SU-DHL-6 (cell line): ENCODE results near the gene MAPK12.

Source experiments
- H2AFZ ChIP-seq: fragments of 200-600 bp; sonication (generic); 2 replicates; pipeline ENCODE4 v1.6.1; 2014; ENCODE audit warnings: low read depth, mild to moderate bottlenecking, moderate library complexity, mixed read lengths, antibody characterized with exemption, low read length; ENCODE audit not compliant: severe bottlenecking
- H3F3A ChIP-seq: fragments of 200-600 bp; shearing (Covaris generic); 2 replicates; pipeline ENCODE4 v1.6.0; 2016; ENCODE audit warnings: antibody characterized with exemption, mild to moderate bottlenecking; ENCODE audit not compliant: insufficient read depth
- H3K27ac ChIP-seq: fragments of 200-600 bp; sonication (generic); 2 replicates; pipeline ENCODE4 v1.5.1; 2016; ENCODE audit warnings: low read depth, mild to moderate bottlenecking, low read length, moderate library complexity, mixed read lengths
- H3K27me3 ChIP-seq: fragments of 200-600 bp; sonication (generic), shearing (Covaris generic); 2 replicates; pipeline ENCODE4 v1.6.0; 2014; ENCODE audit warnings: mild to moderate bottlenecking, low read length
- H3K36me3 ChIP-seq: fragments of 200-600 bp; sonication (generic); 2 replicates; pipeline ENCODE4 v1.6.1; 2014; ENCODE audit warnings: mild to moderate bottlenecking, low read length, mixed read lengths
- H3K4me2 ChIP-seq: fragments of 300-600, 200-600 bp; shearing (Covaris generic), sonication (generic); 2 replicates; pipeline ENCODE4 v1.6.0; 2014; ENCODE audit warnings: low read length, low read depth, mild to moderate bottlenecking; ENCODE audit not compliant: poor library complexity, severe bottlenecking
- H3K4me3 ChIP-seq: fragments of 200-600 bp; sonication (generic); 2 replicates; pipeline ENCODE4 v1.5.1; 2014; ENCODE audit warnings: antibody characterized with exemption, low read length, mild to moderate bottlenecking, mixed read lengths; ENCODE audit not compliant: insufficient read depth, poor library complexity, severe bottlenecking
- H3K79me2 ChIP-seq: fragments of 200-600 bp; sonication (generic); 2 replicates; pipeline ENCODE4 v1.6.1; 2014; ENCODE audit warnings: mild to moderate bottlenecking, low read length, moderate library complexity; ENCODE audit not compliant: insufficient read depth
- H3K9ac ChIP-seq: fragments of 200-600 bp; sonication (generic); 2 replicates; pipeline ENCODE4 v1.7.0; 2014; ENCODE audit warnings: mild to moderate bottlenecking, low read length
- H3K9me2 ChIP-seq: fragments of 200-600 bp; sonication (generic); replicated peaks from 2 replicates; pipeline ENCODE4 v1.6.1; 2014; ENCODE audit warnings: low read length; ENCODE audit not compliant: insufficient read depth
- H3K9me3 ChIP-seq: fragments of 200-600 bp; sonication (generic); 2 replicates; pipeline ENCODE4 v1.6.1; 2014; ENCODE audit warnings: low read length, mixed read lengths; ENCODE audit not compliant: insufficient read depth
- H4K20me1 ChIP-seq: fragments of 200-600 bp; sonication (generic); 2 replicates; pipeline ENCODE4 v1.6.1; 2014; ENCODE audit warnings: low read depth, mild to moderate bottlenecking, antibody characterized with exemption, low read length, moderate library complexity, mixed read lengths
- CTCF ChIP-seq: fragments of 200-600 bp; sonication (generic); IDR thresholded peaks from one replicate; pipeline ENCODE4 v1.5.1; 2017; ENCODE audit warnings: antibody characterized with exemption, mild to moderate bottlenecking, low read length, moderate library complexity; ENCODE audit not compliant: insufficient read depth, poor library complexity, severe bottlenecking
- EZH2phosphoT487 ChIP-seq: fragments of 200-600 bp; sonication (generic), shearing (Covaris generic); conservative IDR thresholded peaks from 2 replicates; pipeline ENCODE4 v1.6.1; 2018; ENCODE audit warnings: mild to moderate bottlenecking, antibody characterized with exemption, low read length, moderate library complexity, mixed read lengths

MAPK12 gene

GRCh38 chr22:50277761-50278160, 16.3 kb upstream of the MAPK12 start:
- no peak overlapping the region for H3K9ac ChIP-seq
- H3K27me3 ChIP-seq, result no peaks in the 10 kb centered on the region
- H3K4me3 ChIP-seq, result no peak overlapping the region
- no peak overlapping the region for H3K4me2 ChIP-seq
- H3K9me3 ChIP-seq, result no peaks in the 10 kb centered on the region
- no peaks in the 10 kb centered on the region for H3K9me2 ChIP-seq
- TF ChIP-seq CTCF (no peak), EZH2phosphoT487 (no peak)
- H3K27ac ChIP-seq, result no peak overlapping the region
- H3K79me2 ChIP-seq, result no peaks in the 10 kb centered on the region
- no peaks in the 10 kb centered on the region for H4K20me1 ChIP-seq
- peaks cover 14% of the 10 kb centered on the region for H3F3A ChIP-seq
- H2AFZ ChIP-seq, result no peak overlapping the region
- no peaks in the 10 kb centered on the region for H3K36me3 ChIP-seq

GRCh38 chr22:50276143-50276542, 14.7 kb upstream of the MAPK12 start:
- no peaks in the 10 kb centered on the region for H3K36me3 ChIP-seq
- H2AFZ ChIP-seq, result no peak overlapping the region

GRCh38 chr22:50275181-50276055, 13.9 kb upstream of the MAPK12 start:
- H3K9me3 ChIP-seq, result no peaks in the 10 kb centered on the region
- no peaks in the 10 kb centered on the region for H3K27me3 ChIP-seq
- no peak overlapping the region for H3K27ac ChIP-seq
- H3K4me2 ChIP-seq, result no peak overlapping the region
- no peaks in the 10 kb centered on the region for H3K36me3 ChIP-seq
- no peak overlapping the region for H3K9ac ChIP-seq
- no peak overlapping the region for H3K4me3 ChIP-seq
- H3K9me2 ChIP-seq, result no peaks in the 10 kb centered on the region
- H3F3A ChIP-seq, result peaks cover 14% of the 10 kb centered on the region
- H4K20me1 ChIP-seq, result no peaks in the 10 kb centered on the region
- no peaks in the 10 kb centered on the region for H3K79me2 ChIP-seq
- TF ChIP-seq CTCF, result no peak
- no peak for TF ChIP-seq EZH2phosphoT487
- no peak overlapping the region for H2AFZ ChIP-seq

More at GRCh38 chr22:50276143-50276542, 14.7 kb upstream of the MAPK12 start:
- Histone ChIP-seq H3F3A (peaks cover 14% of the 10 kb centered on the region), H3K4me3 (no peak overlapping the region), H3K9me3 (no peaks in the 10 kb centered on the region), H3K4me2 (no peak overlapping the region), H3K27ac (peak overlapping the region; percentile 47), H3K9ac (no peak overlapping the region), H4K20me1 (no peaks in the 10 kb centered on the region), H3K27me3 (no peaks in the 10 kb centered on the region), H3K9me2 (no peaks in the 10 kb centered on the region), H3K79me2 (no peaks in the 10 kb centered on the region)
- TF ChIP-seq EZH2phosphoT487 (no peak), CTCF (peak; percentile 88)
